Dermis blood vessel endothelial cell (primary cell): ENCODE results near the gene SH3TC1. TPM values are rescaled to one million over a fixed set of nuclear protein-coding genes. Genes with fewer than 3 reads are reported as not detected.

Experiments used
- DNase-seq: peaks from one replicate; pipeline ENCODE4 v3.0.0; 2010
- total RNA-seq: library from RNA; depleted of rRNA; stranded (reverse); fragments of >200 nt; gene quantifications from 2 replicates; pipeline ENCODE4 v1.2.3, GENCODE V29; 2014

Gene SH3TC1
- total RNA-seq, 1 donor from 2014 or later, result 217 TPM

GRCh38 chr4:8279321-8280157, 80.4 kb downstream of the SH3TC1 start:
- DNase-seq, result no peak

GRCh38 chr4:8280158-8280875, 81.2 kb downstream of the SH3TC1 start:
- DNase-seq, result no peak

GRCh38 chr4:8280876-8281440, 81.9 kb downstream of the SH3TC1 start:
- no peak for DNase-seq

GRCh38 chr4:8281519-8282133, 82.5 kb downstream of the SH3TC1 start:
- no peak for DNase-seq

- no peak for DNase-seq
Measured at GRCh38 chr4:8282134-8282641, 83.1 kb downstream of the SH3TC1 start.

GRCh38 chr4:8282742-8283141, 83.7 kb downstream of the SH3TC1 start:
- no peak for DNase-seq

- no peak for DNase-seq
Measured at GRCh38 chr4:8283161-8283560, 84.1 kb downstream of the SH3TC1 start.

- DNase-seq, result no peak
Measured at GRCh38 chr4:8283631-8284121, 84.6 kb downstream of the SH3TC1 start.

- no peak for DNase-seq
Measured at GRCh38 chr4:8284391-8284790, 85.3 kb downstream of the SH3TC1 start.

GRCh38 chr4:8285143-8285975, 86.3 kb downstream of the SH3TC1 start:
- DNase-seq, result no peak

GRCh38 chr4:8285976-8286718, 87.1 kb downstream of the SH3TC1 start:
- DNase-seq, result no peak

GRCh38 chr4:8286719-8287342, 87.7 kb downstream of the SH3TC1 start:
- DNase-seq, result no peak

- no peak for DNase-seq
Measured at GRCh38 chr4:8287343-8288280, 88.5 kb downstream of the SH3TC1 start.

GRCh38 chr4:8289151-8289750, 90.2 kb downstream of the SH3TC1 start:
- DNase-seq, result no peak

GRCh38 chr4:8289956-8290700, 91.0 kb downstream of the SH3TC1 start:
- DNase-seq, result no peak

GRCh38 chr4:8290701-8290970, 91.5 kb downstream of the SH3TC1 start:
- no peak for DNase-seq
